Trophoblast cell (in vitro differentiated cells and primary cell): Measurements from ENCODE around the gene GXYLT2.

Source experiments
- DNase-seq, 2 donors: peaks; one replicate each; pipeline ENCODE4 v3.0.0-alpha.2; 2016
- H2AFZ ChIP-seq: 2 replicates; pipeline ENCODE4 v1.6.1; 2013; ENCODE audit warnings: low read length, moderate library complexity, mild to moderate bottlenecking; ENCODE audit not compliant: insufficient read depth, poor library complexity
- H2AK5ac ChIP-seq: 2 replicates; pipeline ENCODE4 v1.6.1; 2013; ENCODE audit warnings: mild to moderate bottlenecking, low read length
- H2BK120ac ChIP-seq: 2 replicates; pipeline ENCODE4 v1.6.1; 2013; ENCODE audit warnings: low read length, mild to moderate bottlenecking, moderate library complexity; ENCODE audit not compliant: insufficient read depth, poor library complexity
- H2BK12ac ChIP-seq: 2 replicates; pipeline ENCODE4 v1.6.1; 2013; ENCODE audit warnings: mild to moderate bottlenecking, low read length, moderate library complexity
- H2BK5ac ChIP-seq: 2 replicates; pipeline ENCODE4 v1.6.1; 2013; ENCODE audit warnings: low read length, low read depth, moderate library complexity, mild to moderate bottlenecking; ENCODE audit not compliant: poor library complexity
- H3K14ac ChIP-seq: 2 replicates; pipeline ENCODE4 v1.6.1; 2013; ENCODE audit warnings: mild to moderate bottlenecking, low read length
- H3K18ac ChIP-seq: 2 replicates; pipeline ENCODE4 v1.6.1; 2013; ENCODE audit warnings: mild to moderate bottlenecking, low read length
- H3K23ac ChIP-seq: 2 replicates; pipeline ENCODE4 v1.6.1; 2013; ENCODE audit warnings: low read length
- H3K27ac ChIP-seq: 2 replicates; pipeline ENCODE4 v1.5.1; 2013; ENCODE audit warnings: low read depth, mild to moderate bottlenecking, inconsistent platforms, low read length, moderate library complexity
- H3K27me3 ChIP-seq: 2 replicates; pipeline ENCODE4 v1.6.1; 2013; ENCODE audit warnings: inconsistent platforms, mild to moderate bottlenecking, low read length, moderate library complexity; ENCODE audit not compliant: insufficient read depth
- H3K36me3 ChIP-seq, 2 experiments: 1 replicate in 1 of 2; 2 replicates in 1 of 2; pipeline ENCODE4 v1.6.1; 2013; ENCODE audit warnings: low read length in 2 of 2, mild to moderate bottlenecking in 2 of 2, moderate library complexity in 1 of 2; ENCODE audit not compliant: insufficient read depth in 2 of 2, control insufficient read depth in 1 of 2
- H3K4ac ChIP-seq: 2 replicates; pipeline ENCODE4 v1.6.1; 2013; ENCODE audit warnings: low read depth, mild to moderate bottlenecking, low read length, moderate library complexity
- H3K4me1 ChIP-seq, 2 experiments: 1 replicate in 1 of 2; 2 replicates in 1 of 2; pipeline ENCODE4 v1.6.1; 2013; ENCODE audit warnings: low read length in 2 of 2, mild to moderate bottlenecking in 2 of 2, moderate library complexity in 1 of 2; ENCODE audit not compliant: insufficient read depth in 2 of 2, control insufficient read depth in 1 of 2
- H3K4me2 ChIP-seq: 2 replicates; pipeline ENCODE4 v1.6.1; 2013; ENCODE audit warnings: inconsistent platforms, mild to moderate bottlenecking, low read length, moderate library complexity
- H3K4me3 ChIP-seq: 2 replicates; pipeline ENCODE4 v1.5.1; 2013; ENCODE audit warnings: mild to moderate bottlenecking, low read depth, low read length, inconsistent platforms
- H3K79me1 ChIP-seq: one replicate; pipeline ENCODE4 v1.6.1; 2013; ENCODE audit warnings: low read length
- H3K79me2 ChIP-seq: 2 replicates; pipeline ENCODE4 v1.6.1; 2013; ENCODE audit warnings: low read length, mild to moderate bottlenecking; ENCODE audit not compliant: control insufficient read depth, insufficient read depth, poor library complexity
- H3K9ac ChIP-seq: 2 replicates; pipeline ENCODE4 v1.6.1; 2013; ENCODE audit warnings: mild to moderate bottlenecking, low read length
- H3K9me3 ChIP-seq: 2 replicates; pipeline ENCODE4 v1.6.1; 2013; ENCODE audit warnings: low read depth, mild to moderate bottlenecking, control low read depth, inconsistent platforms, low read length; ENCODE audit not compliant: insufficient read depth
- H4K12ac ChIP-seq: 2 replicates; pipeline ENCODE4 v1.6.1; 2013; ENCODE audit warnings: low read depth, mild to moderate bottlenecking, low read length, moderate library complexity
- H4K8ac ChIP-seq: 2 replicates; pipeline ENCODE4 v1.6.1; 2013; ENCODE audit warnings: low read depth, mild to moderate bottlenecking, low read length, moderate library complexity
- H4K91ac ChIP-seq: one replicate; pipeline ENCODE4 v1.6.1; 2013; ENCODE audit warnings: low read depth, mild to moderate bottlenecking, low read length, moderate library complexity
- WGBS: extraction: QIAGEN DNeasy Blood & Tissue Kit; methylation state at CpG from one replicate; pipeline ENCODE4 v1.1.7; 2013; ENCODE audit warnings: missing lambda C conversion rate; ENCODE audit not compliant: insufficient read length, insufficient coverage; ENCODE audit errors: extremely low coverage; 5-methylcytosine and 5-hydroxymethylcytosine counted together

The GXYLT2 gene

DNA sequence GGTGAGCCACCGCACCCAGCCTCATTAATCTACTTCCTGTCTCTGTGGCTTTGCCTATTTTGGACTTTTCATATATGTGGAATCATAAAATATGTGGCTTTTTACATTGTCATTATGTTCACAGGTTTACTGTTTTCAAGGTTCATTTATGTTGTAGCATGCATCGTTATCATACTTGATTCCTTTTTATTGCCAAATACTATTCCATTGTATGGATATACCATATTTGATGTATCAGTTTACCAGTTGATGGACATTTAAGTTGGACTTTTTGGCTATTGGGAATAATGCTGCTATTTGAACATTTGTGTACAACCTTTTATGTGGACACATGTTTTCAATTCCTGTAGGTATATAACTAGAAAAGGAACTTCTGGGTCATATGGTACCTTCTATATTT lies 14.0 kb downstream of the GXYLT2 start:
- no CpG with 5 or more reads among the region's 2 CpGs for WGBS
- Histone ChIP-seq H3K4me3 (no peak overlapping the region), H3K27ac (no peak overlapping the region), H3K79me1 (peaks cover 1% of the 10 kb centered on the region), H3K36me3 (no peaks in the 10 kb centered on the region), H3K14ac (no peak overlapping the region), H4K91ac (no peak overlapping the region), H3K9me3 (no peaks in the 10 kb centered on the region), H2AK5ac (no peak overlapping the region), H3K79me2 (no peaks in the 10 kb centered on the region), H3K9ac (no peak overlapping the region), H2BK12ac (no peak overlapping the region), H2BK5ac (no peak overlapping the region), H3K4me1 (peaks cover 4 to 8% of the 10 kb centered on the region in 2 experiments), H3K4ac (no peak overlapping the region), H3K4me2 (no peak overlapping the region), H3K18ac (no peak overlapping the region), H4K8ac (no peak overlapping the region), H2AFZ (no peak overlapping the region), H2BK120ac (no peak overlapping the region), H3K27me3 (no peaks in the 10 kb centered on the region), H4K12ac (no peak overlapping the region), H3K23ac (no peak overlapping the region)
- no peak for DNase-seq

DNA sequence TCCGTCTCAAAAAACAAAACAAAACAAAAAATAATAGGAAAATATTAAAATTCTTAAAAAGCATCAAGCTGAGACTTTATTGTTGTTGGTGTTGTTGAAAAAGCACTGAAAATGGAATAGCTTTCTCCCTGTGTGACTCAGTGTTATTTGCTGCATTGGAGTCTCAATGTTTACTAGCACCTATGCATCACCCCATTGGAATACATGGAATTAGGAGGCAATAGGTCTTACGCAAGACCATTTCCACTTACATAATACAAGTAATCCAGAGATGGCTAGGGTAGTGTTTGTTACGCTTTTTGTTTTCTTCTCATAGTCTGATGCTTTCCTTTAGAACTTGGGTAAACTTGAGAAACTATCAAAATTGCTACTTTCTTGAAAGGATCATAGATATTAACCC lies 15.2 kb downstream of the GXYLT2 start:
- peak overlapping the region; percentile 21 for H4K91ac ChIP-seq
- H2AFZ ChIP-seq, result no peak overlapping the region
- no peak overlapping the region for H3K18ac ChIP-seq
- H3K4me2 ChIP-seq, result no peak overlapping the region
- H4K12ac ChIP-seq, result no peak overlapping the region
- H3K9ac ChIP-seq, result no peak overlapping the region
- DNase-seq, result peak; percentile 68 to 89
- no peaks in the 10 kb centered on the region for H3K27me3 ChIP-seq
- H3K36me3 ChIP-seq, result no peaks in the 10 kb centered on the region
- H3K79me2 ChIP-seq, result no peaks in the 10 kb centered on the region
- H3K4me3 ChIP-seq, result no peak overlapping the region
- no peak overlapping the region for H3K23ac ChIP-seq
- H3K4me1 ChIP-seq, result peaks cover 3 to 9% of the 10 kb centered on the region in 2 experiments
- H2BK120ac ChIP-seq, result no peak overlapping the region
- no peak overlapping the region for H2BK12ac ChIP-seq
- no peaks in the 10 kb centered on the region for H3K79me1 ChIP-seq
- H3K9me3 ChIP-seq, result no peaks in the 10 kb centered on the region
- H3K14ac ChIP-seq, result no peak overlapping the region
- WGBS, result no CpG with 5 or more reads among the region's 3 CpGs
- no peak overlapping the region for H3K4ac ChIP-seq
- no peak overlapping the region for H2AK5ac ChIP-seq
- no peak overlapping the region for H4K8ac ChIP-seq
- H2BK5ac ChIP-seq, result no peak overlapping the region
- H3K27ac ChIP-seq, result no peak overlapping the region

DNA sequence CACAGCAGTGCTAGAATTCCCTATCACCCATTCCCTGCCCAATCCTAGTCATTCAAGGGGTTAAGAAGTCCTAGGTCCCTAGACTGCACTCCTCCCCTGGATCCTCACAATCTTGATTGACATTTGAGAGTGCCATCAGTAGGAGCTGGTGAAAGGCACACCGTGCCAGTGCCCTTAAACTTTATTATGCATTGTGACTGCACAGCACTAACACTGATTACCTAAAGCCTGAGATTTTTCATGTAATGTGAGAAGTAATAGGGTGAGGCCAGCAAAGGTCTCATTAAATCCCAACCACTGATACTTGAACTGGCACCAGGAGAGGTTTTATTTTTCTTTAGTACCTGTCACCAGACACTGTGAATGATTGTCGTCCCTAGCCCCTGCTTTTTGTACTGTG lies 16.3 kb downstream of the GXYLT2 start:
- no peaks in the 10 kb centered on the region for H3K36me3 ChIP-seq
- no peaks in the 10 kb centered on the region for H3K9me3 ChIP-seq
- no peaks in the 10 kb centered on the region for H3K79me1 ChIP-seq
- H3K23ac ChIP-seq, result no peak overlapping the region
- H3K79me2 ChIP-seq, result no peaks in the 10 kb centered on the region
- no peak overlapping the region for H2BK120ac ChIP-seq
- no peak overlapping the region for H3K4me2 ChIP-seq
- H4K12ac ChIP-seq, result no peak overlapping the region
- no peaks in the 10 kb centered on the region for H3K27me3 ChIP-seq
- H4K91ac ChIP-seq, result no peak overlapping the region
- no peak overlapping the region for H3K14ac ChIP-seq
- no peak for DNase-seq
- H2BK12ac ChIP-seq, result no peak overlapping the region
- no peak overlapping the region for H3K4me3 ChIP-seq
- peaks cover 3 to 9% of the 10 kb centered on the region in 2 experiments for H3K4me1 ChIP-seq
- no peak overlapping the region for H2AFZ ChIP-seq
- WGBS, result no CpG with 5 or more reads among the region's 2 CpGs
- H3K9ac ChIP-seq, result no peak overlapping the region
- no peak overlapping the region for H3K18ac ChIP-seq
- no peak overlapping the region for H3K27ac ChIP-seq
- H2BK5ac ChIP-seq, result no peak overlapping the region
- no peak overlapping the region for H4K8ac ChIP-seq
- H3K4ac ChIP-seq, result no peak overlapping the region
- H2AK5ac ChIP-seq, result no peak overlapping the region

DNA sequence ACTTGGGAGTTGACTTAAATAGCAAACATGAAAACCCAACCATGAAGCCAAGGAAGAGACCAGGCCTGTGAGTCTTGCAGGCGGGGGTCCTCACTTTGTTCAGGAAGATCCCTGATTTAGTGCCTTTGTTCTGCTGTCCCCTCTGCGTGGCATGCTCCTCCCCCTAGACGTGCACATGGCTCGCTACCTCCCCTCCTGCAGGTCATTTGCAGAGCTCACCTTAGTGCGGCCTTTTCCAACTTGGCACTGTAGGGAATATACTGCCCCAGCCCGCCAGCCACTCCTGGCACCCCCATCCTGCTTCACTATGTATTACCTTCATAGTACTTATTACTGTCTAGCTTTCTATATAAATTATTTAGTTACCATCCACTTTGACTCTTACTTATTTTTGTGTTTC lies 18.3 kb downstream of the GXYLT2 start:
- Histone ChIP-seq H2AFZ (no peak overlapping the region), H4K12ac (no peak overlapping the region), H3K4me2 (no peak overlapping the region), H3K18ac (no peak overlapping the region), H3K27me3 (no peaks in the 10 kb centered on the region), H3K4me3 (no peak overlapping the region), H3K36me3 (no peaks in the 10 kb centered on the region), H2AK5ac (no peak overlapping the region), H4K91ac (no peak overlapping the region), H3K4ac (no peak overlapping the region), H3K79me1 (no peaks in the 10 kb centered on the region), H3K14ac (no peak overlapping the region), H3K79me2 (no peaks in the 10 kb centered on the region), H3K9me3 (no peaks in the 10 kb centered on the region), H3K27ac (no peak overlapping the region), H3K23ac (no peak overlapping the region), H3K9ac (no peak overlapping the region), H2BK12ac (no peak overlapping the region), H2BK5ac (no peak overlapping the region), H3K4me1 (peaks cover 3 to 9% of the 10 kb centered on the region in 2 experiments), H4K8ac (no peak overlapping the region), H2BK120ac (no peak overlapping the region)
- no peak for DNase-seq
- no CpG with 5 or more reads among the region's 6 CpGs for WGBS
